Hepatocyte (in vitro differentiated cells): Measurements from ENCODE around the gene RNF20.

ENCODE experiments used
- CTCF ChIP-seq: fragments of 200-600 bp; sonication (generic); IDR thresholded peaks from 2 replicates; pipeline ENCODE4 v1.5.1; 2016; ENCODE audit warnings: antibody characterized with exemption, mild to moderate bottlenecking; ENCODE audit not compliant: poor library complexity
- EZH2 ChIP-seq: fragments of 200-600 bp; sonication (generic); IDR thresholded peaks from 2 replicates; pipeline ENCODE4 v1.6.1; 2016; ENCODE audit warnings: antibody characterized with exemption, mild to moderate bottlenecking, borderline replicate concordance
- EZH2phosphoT487 ChIP-seq: fragments of 200-600 bp; sonication (generic); IDR thresholded peaks from one replicate; pipeline ENCODE4 v1.6.1; 2018; ENCODE audit warnings: antibody characterized with exemption, mild to moderate bottlenecking, low read depth, moderate library complexity; ENCODE audit not compliant: unreplicated experiment, severe bottlenecking

- TF ChIP-seq CTCF = peak; percentile 83
- no peak for TF ChIP-seq EZH2
- no peak for TF ChIP-seq EZH2phosphoT487
Observed at GRCh38 chr9:101530076-101530711, 3.5 kb upstream of the RNF20 start.
